CD14-positive monocyte (primary cell): ENCODE results near the gene TNNT1. TPM values are rescaled to one million over a fixed set of nuclear protein-coding genes. Genes with fewer than 3 reads are reported as not detected.
A peak's percentile ranks its signal among the peaks of the same experiment; 100 is the strongest.

Source experiments
- DNase-seq, 3 donors: peaks; one replicate each; pipeline ENCODE4 v3.0.0-alpha.2; 2011 to 2022
- H2AFZ ChIP-seq: 2 replicates; pipeline ENCODE4 v1.6.0; 2012; ENCODE audit warnings: mild to moderate bottlenecking, low read depth, low read length, inconsistent platforms; ENCODE audit not compliant: insufficient read depth, poor library complexity, severe bottlenecking
- H3K27ac ChIP-seq, 2 donors: 1 replicate in 1 of 2; 2 replicates in 1 of 2; pipeline ENCODE4 v1.5.1; 2012 to 2013; ENCODE audit warnings: low read length in 2 of 2, control low read depth in 1 of 2, inconsistent platforms in 1 of 2, low read depth in 1 of 2, mild to moderate bottlenecking in 1 of 2
- H3K27me3 ChIP-seq, 2 donors: one replicate each; pipeline versions ENCODE4 v1.6.0 to v1.6.1; 2011 to 2013; ENCODE audit warnings: low read length in 2 of 2; ENCODE audit not compliant: control insufficient read depth in 2 of 2, insufficient read depth in 2 of 2
- H3K36me3 ChIP-seq, 2 donors: replicated peaks in 1 of 2; 1 replicate in 1 of 2; 2 replicates in 1 of 2; pipeline versions ENCODE4 v1.5.1 to v1.6.1; 2012 to 2013; ENCODE audit warnings: low read length in 2 of 2, control low read depth in 1 of 2, inconsistent platforms in 1 of 2, mild to moderate bottlenecking in 1 of 2; ENCODE audit not compliant: insufficient read depth in 2 of 2, control insufficient read depth in 1 of 2
- H3K4me1 ChIP-seq, 2 donors: 1 replicate in 1 of 2; 2 replicates in 1 of 2; pipeline versions ENCODE4 v1.5.1 to v1.6.1; 2012 to 2013; ENCODE audit warnings: low read length in 2 of 2, control low read depth in 1 of 2, inconsistent platforms in 1 of 2, mild to moderate bottlenecking in 1 of 2, moderate library complexity in 1 of 2; ENCODE audit not compliant: insufficient read depth in 2 of 2, control insufficient read depth in 1 of 2
- H3K4me2 ChIP-seq: replicated peaks from 2 replicates; pipeline ENCODE3; 2012; ENCODE audit warnings: low read length, moderate library complexity, mild to moderate bottlenecking; ENCODE audit not compliant: poor library complexity, severe bottlenecking; ENCODE audit errors: extremely low read depth
- H3K4me3 ChIP-seq, 3 experiments: fragments of 200-600 bp in 1 of 3; sonication (generic) in 1 of 3; replicated peaks in 1 of 3; 1 replicate in 2 of 3; 2 replicates in 1 of 3; pipeline ENCODE4 v1.5.1; 2011 to 2013; ENCODE audit warnings: low read length in 3 of 3, mild to moderate bottlenecking in 3 of 3, control low read depth in 2 of 3, low read depth in 2 of 3, inconsistent platforms in 1 of 3, moderate library complexity in 1 of 3
- H3K79me2 ChIP-seq: 2 replicates; pipeline ENCODE4 v1.6.0; 2012; ENCODE audit warnings: mild to moderate bottlenecking, control low read depth, inconsistent platforms, low read length, moderate library complexity; ENCODE audit not compliant: insufficient read depth
- H3K9ac ChIP-seq: 2 replicates; pipeline ENCODE4 v1.6.0; 2017; ENCODE audit warnings: low read length, mild to moderate bottlenecking; ENCODE audit not compliant: insufficient read depth, poor library complexity, severe bottlenecking
- H3K9me3 ChIP-seq, 2 donors: replicated peaks in 1 of 2; 1 replicate in 1 of 2; 2 replicates in 1 of 2; pipeline versions ENCODE4 v1.5.1 to v1.6.1; 2012 to 2013; ENCODE audit warnings: low read length in 2 of 2, control low read depth in 1 of 2; ENCODE audit not compliant: control insufficient read depth in 1 of 2, insufficient read depth in 1 of 2
- H4K20me1 ChIP-seq: 2 replicates; pipeline ENCODE4 v1.6.0; 2012; ENCODE audit warnings: mild to moderate bottlenecking, low read length, control low read depth, moderate library complexity; ENCODE audit not compliant: insufficient read depth
- H3K27ac Mint-ChIP-seq, 7 donors: one replicate each; pipeline ENCODE4 v1.8.0; 2020; ENCODE audit warnings: mild to moderate bottlenecking in 7 of 7, mixed read lengths in 7 of 7, moderate library complexity in 6 of 7, inconsistent platforms in 2 of 7
- H3K27me3 Mint-ChIP-seq, 3 donors: one replicate each; pipeline ENCODE4 v1.8.0; 2021 to 2022; ENCODE audit warnings: low read depth in 3 of 3, mild to moderate bottlenecking in 3 of 3, mixed read lengths in 3 of 3, moderate library complexity in 3 of 3, inconsistent platforms in 1 of 3
- H3K36me3 Mint-ChIP-seq, 2 donors: one replicate each; pipeline ENCODE4 v1.8.0; 2020; ENCODE audit warnings: mixed read lengths in 2 of 2, inconsistent platforms in 1 of 2, mild to moderate bottlenecking in 1 of 2
- H3K4me1 Mint-ChIP-seq: one replicate; pipeline ENCODE4 v1.8.0; 2020; ENCODE audit warnings: mild to moderate bottlenecking, mixed read lengths
- H3K4me3 Mint-ChIP-seq, 2 donors: one replicate each; pipeline ENCODE4 v1.8.0; 2020; ENCODE audit warnings: mild to moderate bottlenecking in 2 of 2, mixed read lengths in 2 of 2, moderate library complexity in 1 of 2
- H3K9me3 Mint-ChIP-seq, 7 donors: one replicate each; pipeline ENCODE4 v1.8.0; 2020 to 2022; ENCODE audit warnings: mixed read lengths in 7 of 7, mild to moderate bottlenecking in 6 of 7, moderate library complexity in 6 of 7, inconsistent platforms in 2 of 7
- WGBS: methylation state at CpG from one replicate; pipeline ENCODE4 v1.1.5; 2013; ENCODE audit warnings: missing lambda C conversion rate; ENCODE audit not compliant: insufficient coverage; 5-methylcytosine and 5-hydroxymethylcytosine counted together
- intact Hi-C, 2 donors: fragments of 100-400 bp; cut with micrococcal nuclease; formaldehyde crosslinking; loops; one replicate each; pipeline versions ENCODE4 v1.15.0 to v1.15.1; 2023
- polyA plus RNA-seq, 3 donors: library from polyadenylated mRNA; depleted of rRNA in 1 of 3; unstranded in 2 of 3; stranded (reverse) in 1 of 3; fragments of 300-500 nt in 2 of 3; fragments of >200 nt in 1 of 3; fragmentation: Illumina TruSeq in 2 of 3; gene quantifications; 1 replicate in 2 of 3; 2 replicates in 1 of 3; pipeline ENCODE4 v1.2.3, GENCODE V29; 2012 to 2021
- TF ChIP-seq, protein P1 (sequence below): fragments of 200-600 bp; IDR thresholded peaks from one replicate; pipeline ENCODE4 v1.8.0; 2022; ENCODE audit warnings: antibody characterized with exemption, mild to moderate bottlenecking

Gene TNNT1
- polyA plus RNA-seq, 3 donors: 9.4 to 41.9 (median 9.8) TPM

DNA sequence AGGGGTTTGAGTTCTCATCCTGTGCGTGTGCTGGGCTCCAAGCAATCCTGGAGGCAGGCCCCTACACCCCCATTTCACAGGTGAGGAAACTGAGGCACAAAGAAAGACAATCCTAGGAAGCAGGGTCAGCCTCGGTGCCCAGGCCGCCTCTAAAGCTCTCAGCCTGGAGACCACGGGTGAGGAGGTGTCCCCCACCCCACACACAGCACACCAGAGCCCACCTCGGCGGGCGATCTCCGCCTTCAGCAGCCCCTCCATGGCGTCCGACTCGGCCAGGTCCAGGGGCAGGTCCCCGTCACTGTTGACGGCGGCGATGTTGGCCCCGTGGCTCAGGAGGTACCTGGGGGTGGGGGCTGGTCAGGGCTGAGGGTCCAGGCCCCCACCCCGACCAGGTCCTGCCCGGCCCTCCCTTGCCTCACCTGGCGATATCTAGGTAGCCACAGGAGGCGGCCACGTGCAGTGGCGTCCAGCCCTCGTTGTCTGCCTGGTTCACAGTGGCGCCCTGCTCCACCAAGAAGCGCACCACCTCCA is 36.7 kb downstream of the TNNT1 start:
- Histone ChIP-seq H3K36me3 (peaks cover 35 to 49% of the 10 kb centered on the region in 2 donors), H3K27ac (no peak overlapping the region), H3K4me1 (peaks cover 12 to 25% of the 10 kb centered on the region in 2 donors), H3K4me3 (no peak overlapping the region), H3K27me3 (no peaks in the 10 kb centered on the region), H3K4me2 (no peak overlapping the region), H3K79me2 (peaks cover 78% of the 10 kb centered on the region), H3K9me3 (no peaks in the 10 kb centered on the region), H4K20me1 (peaks cover 94% of the 10 kb centered on the region), H2AFZ (no peak overlapping the region), H3K9ac (no peak overlapping the region)
- intact Hi-C loops: loop anchor here in 1 of 2 donors (10.0 kb wide), 1 partner anchor 142 kb away; the partner anchor contains the start of gene PPP6R1
- Mint-ChIP-seq H3K27me3 (peaks cover 0 to 1% (median 0%) of the 10 kb centered on the region in 3 donors), H3K36me3 (peaks cover 28 to 62% of the 10 kb centered on the region in 2 donors), H3K4me1 (peaks cover 22% of the 10 kb centered on the region), H3K9me3 (no peaks in the 10 kb centered on the region), H3K27ac (no peak overlapping the region), H3K4me3 (no peak overlapping the region)
- WGBS: 95% methylated on average over 20 of the region's 25 CpGs
- TF ChIP-seq, protein P1, sequence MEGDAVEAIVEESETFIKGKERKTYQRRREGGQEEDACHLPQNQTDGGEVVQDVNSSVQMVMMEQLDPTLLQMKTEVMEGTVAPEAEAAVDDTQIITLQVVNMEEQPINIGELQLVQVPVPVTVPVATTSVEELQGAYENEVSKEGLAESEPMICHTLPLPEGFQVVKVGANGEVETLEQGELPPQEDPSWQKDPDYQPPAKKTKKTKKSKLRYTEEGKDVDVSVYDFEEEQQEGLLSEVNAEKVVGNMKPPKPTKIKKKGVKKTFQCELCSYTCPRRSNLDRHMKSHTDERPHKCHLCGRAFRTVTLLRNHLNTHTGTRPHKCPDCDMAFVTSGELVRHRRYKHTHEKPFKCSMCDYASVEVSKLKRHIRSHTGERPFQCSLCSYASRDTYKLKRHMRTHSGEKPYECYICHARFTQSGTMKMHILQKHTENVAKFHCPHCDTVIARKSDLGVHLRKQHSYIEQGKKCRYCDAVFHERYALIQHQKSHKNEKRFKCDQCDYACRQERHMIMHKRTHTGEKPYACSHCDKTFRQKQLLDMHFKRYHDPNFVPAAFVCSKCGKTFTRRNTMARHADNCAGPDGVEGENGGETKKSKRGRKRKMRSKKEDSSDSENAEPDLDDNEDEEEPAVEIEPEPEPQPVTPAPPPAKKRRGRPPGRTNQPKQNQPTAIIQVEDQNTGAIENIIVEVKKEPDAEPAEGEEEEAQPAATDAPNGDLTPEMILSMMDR: no peak
- DNase-seq: peak in 1 of 3 donors; percentile 3

DNA sequence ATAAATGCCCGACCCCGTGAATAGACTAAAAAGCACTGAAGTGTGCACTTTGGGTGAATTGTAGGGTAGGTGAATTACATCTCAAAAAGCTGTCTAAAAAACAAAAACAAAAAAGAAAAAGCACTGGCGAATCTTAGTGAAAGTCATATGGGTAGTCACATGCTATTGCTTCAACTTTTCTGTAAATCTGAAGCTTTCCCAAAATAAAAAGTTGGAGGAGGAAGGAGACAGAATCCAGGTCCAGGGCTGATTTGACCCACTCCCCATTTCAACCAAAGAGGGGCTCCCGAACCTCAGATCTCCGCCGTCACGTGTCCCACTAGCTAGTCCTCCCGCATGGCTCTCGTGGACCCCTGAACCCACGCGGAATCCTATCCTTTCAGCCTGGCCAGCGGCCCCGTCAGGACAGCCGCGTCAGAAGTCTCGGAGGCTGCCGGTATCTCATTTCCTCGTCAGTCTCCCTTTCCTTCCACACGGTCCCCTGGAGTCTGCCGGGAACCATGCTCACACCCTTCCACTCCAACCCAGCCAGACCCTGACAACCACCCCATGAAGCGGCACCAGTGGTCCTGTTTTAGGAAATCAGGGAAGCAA is 37.7 kb downstream of the TNNT1 start:
- Histone ChIP-seq H3K36me3 (peaks cover 43 to 55% of the 10 kb centered on the region in 2 donors), H2AFZ (no peak overlapping the region), H3K27ac (no peak overlapping the region), H3K79me2 (peaks cover 76% of the 10 kb centered on the region), H4K20me1 (peaks cover 96% of the 10 kb centered on the region), H3K4me2 (no peak overlapping the region), H3K9ac (no peak overlapping the region), H3K27me3 (no peaks in the 10 kb centered on the region), H3K4me3 (no peak overlapping the region), H3K4me1 (peaks cover 10 to 18% of the 10 kb centered on the region in 2 donors), H3K9me3 (no peaks in the 10 kb centered on the region)
- no peak for DNase-seq
- TF ChIP-seq, protein P1: no peak
- Mint-ChIP-seq H3K4me3 (no peak overlapping the region), H3K27ac (peak overlapping the region in 1 of 7 donors; percentile 26), H3K27me3 (peaks cover 0 to 1% (median 1%) of the 10 kb centered on the region in 3 donors), H3K4me1 (peaks cover 17% of the 10 kb centered on the region), H3K36me3 (peaks cover 34 to 70% of the 10 kb centered on the region in 2 donors), H3K9me3 (no peaks in the 10 kb centered on the region)
- intact Hi-C loops: loop anchor here in 1 of 2 donors (10.0 kb wide), 1 partner anchor 143 kb away; the partner anchor contains the start of gene PPP6R1
- WGBS: 94% methylated on average over 18 of the region's 21 CpGs
